GM12872 (cell line): ENCODE data around the gene MRPL18.

Source experiments
- CTCF ChIP-seq: IDR thresholded peaks from 3 replicates; pipeline ENCODE4 v1.5.1; 2011; ENCODE audit warnings: low read depth, mild to moderate bottlenecking, low read length, moderate library complexity; ENCODE audit not compliant: insufficient read depth

MRPL18 gene

GRCh38 chr6:159790149-159790955 lies at the start of gene MRPL18:
MRPL18 (plus strand) TSS chr6:159790467; CDS start chr6:159790588, 121 bp downstream.
- no peak for TF ChIP-seq CTCF

- no peak for TF ChIP-seq CTCF
These were observed 48.1 kb upstream of the MRPL18 start for GRCh38 chr6:159742165-159742564.

GRCh38 chr6:159745081-159745480 lies 45.2 kb upstream of the MRPL18 start:
- TF ChIP-seq CTCF = no peak

- TF ChIP-seq CTCF = no peak
These were observed 43.5 kb upstream of the MRPL18 start for GRCh38 chr6:159746759-159747158.

- no peak for TF ChIP-seq CTCF
These were observed 38.8 kb upstream of the MRPL18 start for GRCh38 chr6:159751448-159751847.

- TF ChIP-seq CTCF = no peak
These were observed 37.0 kb upstream of the MRPL18 start for GRCh38 chr6:159753081-159753872.

- no peak for TF ChIP-seq CTCF
These were observed 35.9 kb upstream of the MRPL18 start for GRCh38 chr6:159754401-159754800.
